ENCODE data around the gene HLA-DMB.

The HLA-DMB gene

GRCh38 chr6:32905078-32905477 lies 35.8 kb downstream of the HLA-DMB start:
- DNase-seq (ENCODE audit: low read depth) = no peak
- H3K4me3 ChIP-seq (ENCODE audit: low read length) = no peak overlapping the region
- TF ChIP-seq, protein P1, sequence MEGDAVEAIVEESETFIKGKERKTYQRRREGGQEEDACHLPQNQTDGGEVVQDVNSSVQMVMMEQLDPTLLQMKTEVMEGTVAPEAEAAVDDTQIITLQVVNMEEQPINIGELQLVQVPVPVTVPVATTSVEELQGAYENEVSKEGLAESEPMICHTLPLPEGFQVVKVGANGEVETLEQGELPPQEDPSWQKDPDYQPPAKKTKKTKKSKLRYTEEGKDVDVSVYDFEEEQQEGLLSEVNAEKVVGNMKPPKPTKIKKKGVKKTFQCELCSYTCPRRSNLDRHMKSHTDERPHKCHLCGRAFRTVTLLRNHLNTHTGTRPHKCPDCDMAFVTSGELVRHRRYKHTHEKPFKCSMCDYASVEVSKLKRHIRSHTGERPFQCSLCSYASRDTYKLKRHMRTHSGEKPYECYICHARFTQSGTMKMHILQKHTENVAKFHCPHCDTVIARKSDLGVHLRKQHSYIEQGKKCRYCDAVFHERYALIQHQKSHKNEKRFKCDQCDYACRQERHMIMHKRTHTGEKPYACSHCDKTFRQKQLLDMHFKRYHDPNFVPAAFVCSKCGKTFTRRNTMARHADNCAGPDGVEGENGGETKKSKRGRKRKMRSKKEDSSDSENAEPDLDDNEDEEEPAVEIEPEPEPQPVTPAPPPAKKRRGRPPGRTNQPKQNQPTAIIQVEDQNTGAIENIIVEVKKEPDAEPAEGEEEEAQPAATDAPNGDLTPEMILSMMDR (IDR thresholded peaks at IDR 0.05; ENCODE audit: insufficient read depth, low read depth, low read length, missing control alignments) = no peak

DNA sequence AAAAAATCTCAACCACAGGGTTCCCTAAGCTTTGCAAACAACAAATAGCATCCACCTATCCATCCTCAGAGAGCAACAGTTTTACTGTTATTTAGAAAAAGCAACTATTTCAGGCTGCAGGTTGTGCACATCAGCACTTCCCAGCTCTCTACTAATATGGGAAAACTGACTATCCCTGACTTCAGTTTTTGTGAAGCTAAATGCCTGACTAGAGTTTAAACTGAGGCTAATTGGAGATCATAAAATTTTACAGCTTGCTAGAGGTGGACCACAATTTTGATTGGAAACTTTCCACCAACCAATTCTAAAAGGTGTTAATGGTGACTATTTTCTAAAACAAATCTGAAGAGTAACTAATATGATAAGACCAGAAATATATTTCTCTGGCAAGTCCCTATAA lies 36.9 kb downstream of the HLA-DMB start:
- TF ChIP-seq, protein P1 (IDR thresholded peaks at IDR 0.05; ENCODE audit: insufficient read depth, low read depth, low read length, missing control alignments) = no peak
- no peak overlapping the region for H3K4me3 ChIP-seq (ENCODE audit: low read length)
- DNase-seq (ENCODE audit: low read depth) = no peak

DNA sequence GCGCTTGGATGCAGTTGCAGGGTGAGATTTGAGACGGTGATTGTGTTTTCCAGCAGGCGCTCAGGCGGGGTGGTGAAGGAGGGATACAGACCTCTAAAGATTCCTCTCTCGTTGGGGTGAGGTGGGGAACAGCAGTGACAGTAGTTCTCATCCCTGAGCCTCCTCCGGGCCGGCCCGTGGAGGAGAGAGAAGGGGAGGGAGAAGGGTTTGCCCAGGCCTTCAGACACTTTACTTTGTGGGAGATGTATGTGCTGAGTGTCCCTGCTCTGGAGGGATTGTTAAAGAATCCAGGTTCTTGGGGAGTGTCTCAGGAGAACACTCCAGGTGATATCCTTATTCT lies 45.9 kb downstream of the HLA-DMB start:
- peak; percentile 8 for DNase-seq (ENCODE audit: low read depth)
- peak overlapping the region; percentile 92 for H3K4me3 ChIP-seq (ENCODE audit: low read length)
- TF ChIP-seq, protein P1 (IDR thresholded peaks at IDR 0.05; ENCODE audit: insufficient read depth, low read depth, low read length, missing control alignments) = no peak

DNA sequence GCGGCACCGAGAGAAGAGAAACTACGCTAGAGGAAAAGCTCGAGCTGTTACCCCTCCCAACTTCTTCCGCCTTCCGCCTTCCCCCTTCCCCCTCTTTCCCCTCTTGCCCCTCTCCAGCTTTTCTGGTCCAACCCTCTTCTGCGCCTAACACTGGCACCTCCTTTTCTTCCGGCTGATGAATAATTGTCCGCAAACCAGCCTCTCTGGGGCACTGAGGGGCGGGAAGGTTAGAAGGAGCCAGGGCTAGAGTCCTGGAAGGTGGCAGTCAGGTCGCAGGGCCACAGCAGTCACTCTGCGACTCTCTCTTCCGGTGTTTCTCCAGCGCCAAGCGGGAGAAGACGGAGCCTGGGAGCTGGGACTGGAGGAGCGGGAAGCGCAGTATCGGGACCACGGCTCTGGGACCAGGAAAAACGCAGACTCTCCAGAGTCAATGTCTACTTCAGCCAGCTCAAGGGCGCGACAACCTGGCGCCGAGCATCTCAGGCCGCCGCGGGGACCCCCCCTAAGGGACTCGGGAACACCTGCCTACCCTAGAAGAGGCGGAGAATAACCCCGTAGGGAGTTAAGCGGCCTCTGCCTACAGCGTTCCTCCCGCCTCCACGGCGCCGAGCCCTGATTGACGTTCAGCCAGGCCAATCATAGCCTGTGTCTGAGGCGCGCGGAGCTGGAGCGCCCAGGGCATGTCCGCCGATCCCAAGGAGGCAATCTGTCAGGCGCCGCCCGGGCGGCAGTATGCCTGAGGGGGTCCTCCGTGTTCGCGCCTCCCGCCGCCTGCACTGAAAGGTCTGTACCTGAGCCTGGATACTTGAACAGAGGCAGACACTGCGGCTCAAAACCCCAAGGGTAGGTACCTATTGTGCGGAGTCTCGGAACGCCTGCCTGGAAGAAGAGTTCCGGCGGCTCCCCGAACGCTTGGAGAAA lies 46.5 kb downstream of the HLA-DMB start:
- peak overlapping the region; percentile 92 for H3K4me3 ChIP-seq (ENCODE audit: low read length)
- TF ChIP-seq, protein P1 (IDR thresholded peaks at IDR 0.05; ENCODE audit: insufficient read depth, low read depth, low read length, missing control alignments) = no peak
- peak; percentile 92 for DNase-seq (ENCODE audit: low read depth)

DNA sequence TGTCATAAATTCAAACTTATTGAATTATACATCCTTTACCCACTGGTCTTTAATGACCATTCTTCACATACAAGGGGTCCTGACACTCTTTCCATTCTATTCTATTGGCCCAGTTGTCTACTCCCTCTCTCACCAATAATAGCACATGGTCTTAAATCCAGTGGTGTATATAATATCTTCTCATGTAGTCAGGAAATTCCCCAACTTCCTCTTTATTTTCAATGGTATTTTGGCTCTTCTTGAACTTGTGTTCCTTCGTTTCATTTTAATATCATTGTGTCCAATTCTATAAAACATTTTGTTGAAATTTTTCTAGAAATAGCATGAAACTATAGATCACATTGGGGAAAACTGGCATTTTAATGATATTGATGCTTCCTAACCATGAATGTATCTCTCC lies 50.0 kb downstream of the HLA-DMB start:
- no peak overlapping the region for H3K4me3 ChIP-seq (ENCODE audit: low read length)
- DNase-seq (ENCODE audit: low read depth) = no peak
- TF ChIP-seq, protein P1 (IDR thresholded peaks at IDR 0.05; ENCODE audit: insufficient read depth, low read depth, low read length, missing control alignments) = no peak

DNA sequence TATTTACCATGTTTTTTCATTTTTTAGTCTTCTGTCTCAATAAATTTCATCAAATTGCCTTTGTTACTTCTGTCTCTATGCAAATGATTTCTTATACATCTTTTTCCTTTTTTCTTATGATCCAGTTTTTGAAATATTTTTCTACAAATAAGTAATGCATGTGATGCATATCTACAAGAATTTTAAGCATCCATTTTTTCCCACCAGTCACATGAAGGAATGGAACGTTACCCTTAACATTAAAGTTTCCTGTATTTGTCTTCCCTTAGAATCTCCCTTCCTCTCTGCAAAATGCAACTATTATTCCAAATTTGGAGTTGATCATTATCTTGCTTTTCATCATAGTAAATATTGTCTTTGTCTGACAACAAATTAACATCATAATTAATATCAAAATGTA lies 51.3 kb downstream of the HLA-DMB start:
- no peak overlapping the region for H3K4me3 ChIP-seq (ENCODE audit: low read length)
- no peak for DNase-seq (ENCODE audit: low read depth)
- TF ChIP-seq, protein P1 (IDR thresholded peaks at IDR 0.05; ENCODE audit: insufficient read depth, low read depth, low read length, missing control alignments) = no peak

DNA sequence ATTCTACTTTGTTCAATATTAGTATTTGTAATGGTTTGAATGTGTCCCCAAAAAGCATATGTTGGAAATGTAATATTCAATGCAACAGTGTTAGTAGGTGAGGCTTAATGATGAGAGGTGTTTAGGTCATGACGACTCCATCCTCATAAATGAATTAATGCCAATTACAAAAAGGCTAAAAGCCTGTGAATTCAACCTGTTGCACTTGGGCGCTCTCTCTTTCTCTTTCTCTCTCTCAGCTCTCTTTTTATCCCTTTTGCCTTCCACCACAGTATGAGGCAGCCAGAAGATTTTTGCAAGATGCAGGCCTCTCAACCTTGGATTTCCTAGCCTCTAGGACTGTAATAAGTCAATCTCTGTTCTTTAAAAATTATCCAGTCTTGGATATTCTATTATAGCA lies 52.3 kb downstream of the HLA-DMB start:
- no peak for DNase-seq (ENCODE audit: low read depth)
- no peak overlapping the region for H3K4me3 ChIP-seq (ENCODE audit: low read length)
- TF ChIP-seq, protein P1 (IDR thresholded peaks at IDR 0.05; ENCODE audit: insufficient read depth, low read depth, low read length, missing control alignments) = no peak

All from epithelial cell of esophagus (primary cell).